ENCODE measurements around the gene KCNQ5.

Gene KCNQ5

GRCh38 chr6:73064266-73064665 lies 442.4 kb downstream of the KCNQ5 start:
- Histone ChIP-seq H3K9me2 (replicated peaks; ENCODE audit: control insufficient read depth, low read length) (no peaks in the 10 kb centered on the region), H3K27me3 (ENCODE audit: control insufficient read depth, low read length) (no peaks in the 10 kb centered on the region), H3K27ac (ENCODE audit: low read depth, low read length) (no peak overlapping the region), H3K4me3 (ENCODE audit: low read length) (no peak overlapping the region), H4K20me1 (ENCODE audit: control insufficient read depth, insufficient read depth, low read depth, low read length) (no peaks in the 10 kb centered on the region), H3K4me1 (ENCODE audit: control insufficient read depth, low read length) (no peaks in the 10 kb centered on the region), H3K36me3 (ENCODE audit: control insufficient read depth, low read length) (no peaks in the 10 kb centered on the region; the same call in 1 of the 2 replicates), H3K9me3 (ENCODE audit: control insufficient read depth, insufficient read depth, low read length) (no peaks in the 10 kb centered on the region), H3K79me2 (ENCODE audit: control insufficient read depth, low read length) (no peaks in the 10 kb centered on the region), H3K4me2 (ENCODE audit: low read length) (no peak overlapping the region), H3F3A (ENCODE audit: control insufficient read depth, insufficient read depth) (no peaks in the 10 kb centered on the region)
- TF ChIP-seq EZH2phosphoT487 (IDR thresholded peaks at IDR 0.05; ENCODE audit: borderline replicate concordance, low read length), result no peak
- no peak for TF ChIP-seq CTCF (IDR thresholded peaks at IDR 0.05; ENCODE audit: low read depth, low read length, poor library complexity, severe bottlenecking)

- H3K27me3 ChIP-seq (ENCODE audit: control insufficient read depth, low read length), result no peaks in the 10 kb centered on the region
- H3K79me2 ChIP-seq (ENCODE audit: control insufficient read depth, low read length), result no peaks in the 10 kb centered on the region
These were observed 451.4 kb downstream of the KCNQ5 start for GRCh38 chr6:73073238-73073637.

GRCh38 chr6:73074175-73074574 lies 452.3 kb downstream of the KCNQ5 start:
- TF ChIP-seq EZH2phosphoT487 (IDR thresholded peaks at IDR 0.05; ENCODE audit: borderline replicate concordance, low read length) (no peak), CTCF (IDR thresholded peaks at IDR 0.05; ENCODE audit: low read depth, low read length, poor library complexity, severe bottlenecking) (no peak)
- H4K20me1 ChIP-seq (ENCODE audit: control insufficient read depth, insufficient read depth, low read depth, low read length), result no peaks in the 10 kb centered on the region

More at GRCh38 chr6:73073238-73073637, 451.4 kb downstream of the KCNQ5 start:
- no peak overlapping the region for H3K27ac ChIP-seq (ENCODE audit: low read depth, low read length)
- H3K36me3 ChIP-seq (ENCODE audit: control insufficient read depth, low read length), result peaks cover 8% of the 10 kb centered on the region; the same call in 1 of the 2 replicates
- no peak overlapping the region for H3K4me3 ChIP-seq (ENCODE audit: low read length)
- H3F3A ChIP-seq (ENCODE audit: control insufficient read depth, insufficient read depth), result no peaks in the 10 kb centered on the region
- no peaks in the 10 kb centered on the region for H3K9me2 ChIP-seq (replicated peaks; ENCODE audit: control insufficient read depth, low read length)
- peaks cover 16% of the 10 kb centered on the region for H3K4me1 ChIP-seq (ENCODE audit: control insufficient read depth, low read length)
- H3K9me3 ChIP-seq (ENCODE audit: control insufficient read depth, insufficient read depth, low read length), result no peaks in the 10 kb centered on the region
- no peak overlapping the region for H3K4me2 ChIP-seq (ENCODE audit: low read length)
- no peaks in the 10 kb centered on the region for H4K20me1 ChIP-seq (ENCODE audit: control insufficient read depth, insufficient read depth, low read depth, low read length)
- TF ChIP-seq EZH2phosphoT487 (IDR thresholded peaks at IDR 0.05; ENCODE audit: borderline replicate concordance, low read length) (no peak), CTCF (IDR thresholded peaks at IDR 0.05; ENCODE audit: low read depth, low read length, poor library complexity, severe bottlenecking) (no peak)

More at GRCh38 chr6:73074175-73074574, 452.3 kb downstream of the KCNQ5 start:
- Histone ChIP-seq H3K36me3 (ENCODE audit: control insufficient read depth, low read length) (peaks cover 12% of the 10 kb centered on the region; the same call in 1 of the 2 replicates), H3K4me2 (ENCODE audit: low read length) (no peak overlapping the region), H3K27me3 (ENCODE audit: control insufficient read depth, low read length) (no peaks in the 10 kb centered on the region), H3K9me2 (replicated peaks; ENCODE audit: control insufficient read depth, low read length) (no peaks in the 10 kb centered on the region), H3K79me2 (ENCODE audit: control insufficient read depth, low read length) (no peaks in the 10 kb centered on the region), H3K4me1 (ENCODE audit: control insufficient read depth, low read length) (peaks cover 16% of the 10 kb centered on the region), H3K27ac (ENCODE audit: low read depth, low read length) (no peak overlapping the region), H3K9me3 (ENCODE audit: control insufficient read depth, insufficient read depth, low read length) (no peaks in the 10 kb centered on the region), H3K4me3 (ENCODE audit: low read length) (no peak overlapping the region), H3F3A (ENCODE audit: control insufficient read depth, insufficient read depth) (no peaks in the 10 kb centered on the region)

All from DOHH2 (cell line).